ENCODE measurements around the gene MIER2.
"Not testable (repeated sequence)": the region's sequence is repeated elsewhere in the genome, so short reads cannot be mapped to it uniquely, and the experiment has no call there.

GRCh38 chr19:386189-386588 lies 41.6 kb upstream of the MIER2 start:
- TF ChIP-seq CTCF (IDR thresholded peaks at IDR 0.05); POLR2AphosphoS5 (IDR thresholded peaks at IDR 0.05; ENCODE audit: insufficient read depth in 1 of 2, low read depth in 1 of 2): not testable (repeated sequence)

Measured in vagina (tissue), 2 donors.